T-cell (primary cell): ENCODE results near the gene PDE4DIP. TPM values are rescaled to one million over a fixed set of nuclear protein-coding genes. Genes with fewer than 3 reads are reported as not detected.
"Not testable (repeated sequence)": the region's sequence is repeated elsewhere in the genome, so short reads cannot be mapped to it uniquely, and the experiment has no call there.

ENCODE experiments used
- ATAC-seq, 4 experiments: fragments of 200-7000 bp in 3 of 4; fragments of 150-1000 bp in 1 of 4; cut with Tn5 transposase; replicated peaks in 1 of 4; 1 replicate in 3 of 4; 2 replicates in 1 of 4; pipeline ENCODE4 v1.10.0; 2021; ENCODE audit warnings: moderate library complexity in 3 of 4, mild to moderate bottlenecking in 2 of 4, moderate number of reproducible peaks in 1 of 4
- CTCF ChIA-PET, 2 donors: fragments of 300-600 bp; sonication (Branson Sonifier 250); formaldehyde crosslinking; loops; one replicate each; lab custom pipeline; 2022; ENCODE audit warnings: antibody characterized with exemption in 2 of 2; lab: Charles Lee
- POLR2A ChIA-PET, 2 donors: fragments of 300-600 bp; sonication (Branson Sonifier 250); formaldehyde crosslinking; loops; one replicate each; lab custom pipeline; 2022; ENCODE audit warnings: antibody characterized with exemption in 2 of 2; lab: Charles Lee
- DNase-seq, 35 experiments: peaks; one replicate each; pipeline versions ENCODE4 v3.0.0 to v3.0.0-alpha.2; 2013 to 2023
- H3K27ac ChIP-seq: one replicate; pipeline ENCODE4 v1.5.1; 2013; ENCODE audit warnings: low read length
- H3K27me3 ChIP-seq, 2 experiments: replicated peaks in 1 of 2; 1 replicate in 1 of 2; 2 replicates in 1 of 2; pipeline versions ENCODE4 v1.6.1 to v1.7.0; 2013; ENCODE audit warnings: low read length in 1 of 2, mixed read lengths in 1 of 2; ENCODE audit not compliant: control insufficient read depth in 2 of 2, insufficient read depth in 2 of 2; ENCODE audit errors: extremely low read depth in 1 of 2
- H3K36me3 ChIP-seq, 2 donors: 1 replicate in 1 of 2; 2 replicates in 1 of 2; pipeline versions ENCODE4 v1.6.1 to v1.7.0; 2013; ENCODE audit warnings: low read length in 1 of 2; ENCODE audit not compliant: control insufficient read depth in 2 of 2, insufficient read depth in 1 of 2; ENCODE audit errors: extremely low read depth in 1 of 2
- H3K4me1 ChIP-seq, 2 experiments: 1 replicate in 1 of 2; 2 replicates in 1 of 2; pipeline versions ENCODE4 v1.6.1 to v1.7.0; 2013; ENCODE audit warnings: low read length in 2 of 2, mixed read lengths in 1 of 2; ENCODE audit not compliant: insufficient read depth in 2 of 2, control insufficient read depth in 1 of 2; ENCODE audit errors: extremely low read depth in 1 of 2
- H3K4me3 ChIP-seq, 2 donors: 1 replicate in 1 of 2; 2 replicates in 1 of 2; pipeline versions ENCODE4 v1.5.1 to v1.7.0; 2013; ENCODE audit warnings: mild to moderate bottlenecking in 2 of 2, low read length in 1 of 2, moderate library complexity in 1 of 2; ENCODE audit not compliant: control insufficient read depth in 1 of 2; ENCODE audit errors: extremely low read depth in 1 of 2
- H3K9me3 ChIP-seq: 2 replicates; pipeline ENCODE4 v1.7.0; 2013
- H3K27ac Mint-ChIP-seq, 2 donors: one replicate each; pipeline ENCODE4 v1.8.0; 2020 to 2021; ENCODE audit warnings: mild to moderate bottlenecking in 2 of 2, mixed read lengths in 2 of 2
- H3K27me3 Mint-ChIP-seq, 2 donors: one replicate each; pipeline ENCODE4 v1.8.0; 2021 to 2022; ENCODE audit warnings: mixed read lengths in 2 of 2
- H3K36me3 Mint-ChIP-seq: one replicate; pipeline ENCODE4 v1.8.0; 2021; ENCODE audit warnings: mixed read lengths
- H3K4me1 Mint-ChIP-seq, 3 donors: one replicate each; pipeline ENCODE4 v1.8.0; 2020 to 2022; ENCODE audit warnings: mixed read lengths in 3 of 3, mild to moderate bottlenecking in 1 of 3
- H3K4me3 Mint-ChIP-seq, 3 donors: one replicate each; pipeline ENCODE4 v1.8.0; 2020 to 2022; ENCODE audit warnings: mild to moderate bottlenecking in 3 of 3, mixed read lengths in 3 of 3, moderate library complexity in 3 of 3
- H3K9me3 Mint-ChIP-seq, 3 donors: one replicate each; pipeline ENCODE4 v1.8.0; 2020 to 2022; ENCODE audit warnings: mixed read lengths in 3 of 3
- WGBS: methylation state at CpG from one replicate; pipeline ENCODE4 v1.1.5; 2013; ENCODE audit warnings: missing lambda C conversion rate; ENCODE audit not compliant: insufficient coverage; 5-methylcytosine and 5-hydroxymethylcytosine counted together
- total RNA-seq, 35 experiments: library from RNA in 6 of 35; stranded (reverse) in 6 of 35; fragments of 120-200 nt in 1 of 35; gene quantifications; one replicate each; pipeline versions ENCODE4 v1.2.1 to v1.2.4 and lab custom pipeline; 2013 to 2026

Gene PDE4DIP
- total RNA-seq, 5 donors from 2014 or later (not counting 1 experiment from before 2014, with no cell fraction given), result 37.0 to 98.1 (median 71.7) TPM

GRCh38 chr1:148851684-148852083, 7.5 kb downstream of the PDE4DIP start:
- POLR2A ChIA-PET, ATAC-seq, H3K27ac ChIP-seq, H3K4me3 Mint-ChIP-seq, H3K36me3 Mint-ChIP-seq, H3K27ac Mint-ChIP-seq, H3K9me3 ChIP-seq, H3K4me1 ChIP-seq, H3K27me3 Mint-ChIP-seq, H3K36me3 ChIP-seq, H3K4me3 ChIP-seq, H3K4me1 Mint-ChIP-seq, H3K9me3 Mint-ChIP-seq, DNase-seq, CTCF ChIA-PET, H3K27me3 ChIP-seq: not testable (repeated sequence)
- WGBS, result no CpG with 5 or more reads among the region's 2 CpGs

- H3K4me1 ChIP-seq, H3K27me3 ChIP-seq, H3K27ac Mint-ChIP-seq, CTCF ChIA-PET, H3K36me3 Mint-ChIP-seq, POLR2A ChIA-PET, H3K9me3 ChIP-seq, H3K27me3 Mint-ChIP-seq, H3K27ac ChIP-seq, H3K4me3 ChIP-seq, H3K36me3 ChIP-seq, H3K4me3 Mint-ChIP-seq, H3K9me3 Mint-ChIP-seq, ATAC-seq, DNase-seq, H3K4me1 Mint-ChIP-seq: not testable (repeated sequence)
- WGBS, result no CpG with 5 or more reads among the region's 5 CpGs
Observed at GRCh38 chr1:148853363-148853762, 9.1 kb downstream of the PDE4DIP start.

GRCh38 chr1:148854063-148854462, 9.8 kb downstream of the PDE4DIP start:
- H3K4me3 ChIP-seq, H3K27ac ChIP-seq, H3K27me3 ChIP-seq, H3K27ac Mint-ChIP-seq, POLR2A ChIA-PET, H3K27me3 Mint-ChIP-seq, H3K9me3 ChIP-seq, DNase-seq, H3K36me3 Mint-ChIP-seq, H3K4me3 Mint-ChIP-seq, H3K9me3 Mint-ChIP-seq, ATAC-seq, H3K4me1 ChIP-seq, CTCF ChIA-PET, H3K36me3 ChIP-seq, H3K4me1 Mint-ChIP-seq: not testable (repeated sequence)
- no CpG with 5 or more reads among the region's 6 CpGs for WGBS

GRCh38 chr1:148855367-148855766, 11.1 kb downstream of the PDE4DIP start:
- H3K9me3 ChIP-seq, H3K36me3 ChIP-seq, H3K4me3 ChIP-seq, H3K4me3 Mint-ChIP-seq, CTCF ChIA-PET, H3K27ac Mint-ChIP-seq, H3K27ac ChIP-seq, DNase-seq, H3K4me1 ChIP-seq, H3K36me3 Mint-ChIP-seq, H3K9me3 Mint-ChIP-seq, H3K4me1 Mint-ChIP-seq, ATAC-seq, H3K27me3 Mint-ChIP-seq, H3K27me3 ChIP-seq, POLR2A ChIA-PET: not testable (repeated sequence)
- WGBS, result no CpG with 5 or more reads among the region's 5 CpGs

GRCh38 chr1:148860049-148860448, 15.8 kb downstream of the PDE4DIP start:
- DNase-seq, H3K36me3 Mint-ChIP-seq, H3K27me3 ChIP-seq, H3K36me3 ChIP-seq, H3K4me3 ChIP-seq, H3K27ac Mint-ChIP-seq, POLR2A ChIA-PET, H3K4me3 Mint-ChIP-seq, ATAC-seq, H3K27me3 Mint-ChIP-seq, H3K27ac ChIP-seq, CTCF ChIA-PET, H3K9me3 Mint-ChIP-seq, H3K9me3 ChIP-seq, H3K4me1 Mint-ChIP-seq, H3K4me1 ChIP-seq: not testable (repeated sequence)
- WGBS, result no CpG with 5 or more reads among the region's 2 CpGs

- H3K27me3 ChIP-seq, CTCF ChIA-PET, H3K4me1 Mint-ChIP-seq, H3K9me3 Mint-ChIP-seq, H3K9me3 ChIP-seq, H3K36me3 ChIP-seq, H3K4me1 ChIP-seq, ATAC-seq, H3K4me3 ChIP-seq, H3K4me3 Mint-ChIP-seq, DNase-seq, H3K27ac Mint-ChIP-seq, H3K27me3 Mint-ChIP-seq, H3K36me3 Mint-ChIP-seq, H3K27ac ChIP-seq, POLR2A ChIA-PET: not testable (repeated sequence)
- no CpG with 5 or more reads among the region's 6 CpGs for WGBS
Observed at GRCh38 chr1:148860579-148861259, 16.5 kb downstream of the PDE4DIP start.

- ATAC-seq, H3K9me3 Mint-ChIP-seq: not testable (repeated sequence)
- no CpG with 5 or more reads among the region's 3 CpGs for WGBS
Observed at GRCh38 chr1:148862590-148862989, 18.4 kb downstream of the PDE4DIP start.

More at GRCh38 chr1:148862590-148862989, 18.4 kb downstream of the PDE4DIP start:
- CTCF ChIA-PET, H3K36me3 ChIP-seq, H3K27ac Mint-ChIP-seq, POLR2A ChIA-PET, H3K27ac ChIP-seq, H3K4me1 ChIP-seq, H3K4me1 Mint-ChIP-seq, H3K27me3 Mint-ChIP-seq, H3K36me3 Mint-ChIP-seq, H3K4me3 Mint-ChIP-seq, H3K9me3 ChIP-seq, H3K4me3 ChIP-seq, H3K27me3 ChIP-seq, DNase-seq: not testable (repeated sequence)
